Stimulated activated CD4-positive, alpha-beta T cell treated with anti-CD3 and anti-CD28 coated beads, Interleukin-15, amount 100 ng/mL, for 48 hours (primary cell): ENCODE results near the gene RTN4.
"Not testable (repeated sequence)": the region's sequence is repeated elsewhere in the genome, so short reads cannot be mapped to it uniquely, and the experiment has no call there.

Experiments
- DNase-seq, 2 donors: peaks; one replicate each; pipeline ENCODE4 v3.0.0-alpha.2; 2020; ENCODE audit warnings: low read depth in 2 of 2

Gene RTN4

DNA sequence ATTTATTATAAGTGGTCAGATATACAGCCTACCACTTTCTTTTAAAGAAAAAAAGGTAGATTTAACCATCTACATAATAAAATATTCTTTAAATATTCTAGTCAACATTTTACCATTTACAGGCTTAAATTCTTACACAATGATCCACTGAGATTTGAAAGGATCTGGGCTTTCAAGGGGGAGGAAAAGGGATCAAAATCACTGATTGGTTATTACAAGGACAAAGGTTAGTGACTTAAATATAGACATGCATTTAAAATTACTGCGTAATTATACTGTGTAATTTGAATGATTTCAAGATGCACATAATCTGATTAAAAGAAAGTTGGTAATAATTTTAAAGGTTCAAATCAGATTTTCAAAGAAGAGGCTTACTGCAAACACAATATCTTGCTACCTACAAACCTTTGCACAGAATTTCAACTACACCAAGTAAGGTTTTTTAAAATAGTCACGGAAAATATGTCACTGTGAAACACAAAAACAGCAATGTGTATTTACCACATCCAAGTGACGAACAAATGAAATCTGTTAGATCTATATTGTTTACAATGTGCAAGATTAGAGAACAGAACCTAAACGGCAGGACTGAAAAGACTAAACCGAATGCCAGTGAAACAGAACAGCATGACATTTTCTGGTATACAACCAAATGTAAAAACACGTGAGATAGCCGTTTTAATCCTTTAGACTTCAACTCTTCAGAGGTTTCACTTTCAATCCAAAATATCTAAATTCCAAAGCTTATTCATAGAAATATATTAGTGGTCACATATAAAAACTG is 40.8 kb downstream of the RTN4 start:
- no peak for DNase-seq

DNA sequence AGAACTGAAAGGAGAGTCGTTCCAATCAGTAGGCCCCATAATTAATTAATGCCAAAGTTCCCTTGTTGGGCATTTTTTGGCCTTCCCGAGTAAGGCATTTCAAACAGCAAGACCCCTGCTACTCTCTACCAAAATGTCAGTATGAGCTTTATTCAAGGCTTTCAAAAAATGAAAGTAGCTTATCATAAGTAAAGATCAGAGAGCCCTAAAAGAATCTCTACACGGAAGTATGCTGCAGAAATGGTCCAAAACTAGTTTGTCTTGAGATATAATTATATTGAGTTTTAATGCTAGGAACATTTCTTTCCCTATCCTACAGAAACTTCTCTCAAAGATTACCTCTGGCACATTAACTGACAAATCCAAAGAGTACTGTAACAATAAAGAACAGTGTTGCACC is 43.9 kb downstream of the RTN4 start:
- no peak for DNase-seq

DNA sequence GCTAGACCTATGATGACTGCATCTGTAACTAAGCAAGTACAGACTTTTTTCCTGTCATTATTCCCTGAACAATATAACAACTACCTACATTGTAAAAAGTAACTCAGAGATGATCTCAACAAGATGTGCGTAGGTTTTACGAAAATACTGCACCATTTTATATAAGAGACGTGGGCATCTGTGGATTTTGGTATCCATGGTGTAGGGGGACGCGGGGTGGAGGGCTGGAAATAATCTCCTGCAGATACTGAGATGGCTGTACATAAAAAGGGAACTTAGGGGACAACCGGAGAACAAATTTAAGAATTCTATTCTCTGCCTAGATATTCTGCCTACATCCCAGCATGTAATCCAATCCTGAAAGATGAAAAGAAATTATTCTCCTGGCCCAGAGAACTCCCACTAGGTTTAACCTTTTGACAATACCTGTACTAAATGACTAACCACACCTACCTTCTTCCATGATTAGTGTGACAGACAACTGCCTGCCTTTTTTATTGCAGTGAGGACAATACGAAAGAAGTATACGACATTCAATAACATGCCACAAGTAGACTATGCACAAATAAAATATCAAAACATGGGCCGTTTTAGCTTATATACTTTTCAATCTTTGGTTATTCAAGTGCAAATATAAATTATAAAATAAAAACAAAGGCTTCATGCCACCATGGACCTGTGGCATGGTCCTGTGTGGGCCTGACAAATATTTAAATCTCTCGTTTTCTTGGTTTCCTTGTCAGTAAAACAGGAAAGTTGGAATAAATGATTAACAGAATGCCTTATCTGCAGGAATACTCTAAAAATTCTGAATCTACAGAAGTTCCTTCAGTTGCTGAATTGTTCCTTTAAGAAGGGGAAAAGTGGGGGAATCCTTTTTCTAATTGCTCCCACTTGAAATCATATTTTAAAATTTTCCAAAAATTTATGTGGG is 46.3 kb downstream of the RTN4 start:
- DNase-seq, result no peak

DNA sequence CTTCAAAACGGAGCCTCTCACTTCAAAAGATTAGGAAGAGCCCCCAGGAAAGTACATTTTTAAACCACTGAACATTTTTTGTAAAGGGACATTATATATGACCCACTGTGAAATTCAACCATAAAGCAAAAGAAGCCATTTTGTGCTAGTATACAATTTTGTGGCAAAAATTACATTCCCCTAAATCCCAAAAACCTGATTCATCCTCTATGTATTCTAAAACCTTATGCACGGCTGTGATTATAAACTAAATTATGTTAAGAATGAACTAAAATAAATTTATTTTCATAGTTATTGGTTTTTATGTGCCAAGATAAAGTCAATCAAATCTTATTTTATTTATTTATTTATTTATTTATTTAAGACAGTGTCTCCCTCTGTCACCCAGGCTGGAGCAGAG is 48.5 kb downstream of the RTN4 start:
- no peak for DNase-seq

- DNase-seq, result no peak
Observed at GRCh38 chr2:55000341-55000740, 49.9 kb downstream of the RTN4 start.

DNA sequence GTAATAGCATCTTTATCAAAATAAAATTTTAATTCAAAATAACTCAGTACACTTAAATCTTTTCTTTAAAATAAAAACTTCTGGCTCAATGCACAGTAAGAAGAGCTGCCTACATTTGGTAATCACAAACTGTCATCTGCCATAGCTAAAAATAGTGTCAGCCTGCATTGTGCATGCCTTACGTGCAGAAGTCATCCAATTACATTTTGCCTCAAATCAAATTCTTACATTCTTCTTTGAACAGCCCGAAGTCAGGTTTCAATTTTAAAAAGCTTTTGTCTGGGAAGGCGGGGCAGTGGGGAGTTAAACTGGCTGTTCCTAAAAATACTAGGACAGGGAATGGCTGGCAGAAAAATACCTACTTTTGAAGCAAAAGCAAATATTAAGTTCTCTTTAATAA is 51.1 kb downstream of the RTN4 start:
- no peak for DNase-seq

DNA sequence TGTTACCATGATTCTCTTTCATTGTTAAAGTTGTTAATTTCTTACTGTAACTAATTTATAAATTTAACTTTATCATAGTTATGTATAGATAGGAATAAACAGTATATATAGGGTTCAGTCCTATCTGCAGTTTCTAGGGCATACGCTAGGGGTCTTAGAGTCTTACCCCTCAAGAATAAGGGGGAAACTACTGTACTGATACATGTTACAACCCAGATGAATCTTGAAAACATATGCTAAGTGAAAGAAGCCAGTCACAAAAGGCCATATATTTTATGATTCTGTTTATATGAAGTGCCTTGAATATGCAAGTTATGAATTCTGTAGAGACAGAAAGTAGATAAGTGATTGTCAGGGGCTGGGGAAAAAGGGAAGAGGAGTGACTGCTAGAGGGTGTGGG is 52.4 kb downstream of the RTN4 start:
- DNase-seq, result no peak

- no peak for DNase-seq
Observed at GRCh38 chr2:54995553-54995952, 54.7 kb downstream of the RTN4 start.

DNA sequence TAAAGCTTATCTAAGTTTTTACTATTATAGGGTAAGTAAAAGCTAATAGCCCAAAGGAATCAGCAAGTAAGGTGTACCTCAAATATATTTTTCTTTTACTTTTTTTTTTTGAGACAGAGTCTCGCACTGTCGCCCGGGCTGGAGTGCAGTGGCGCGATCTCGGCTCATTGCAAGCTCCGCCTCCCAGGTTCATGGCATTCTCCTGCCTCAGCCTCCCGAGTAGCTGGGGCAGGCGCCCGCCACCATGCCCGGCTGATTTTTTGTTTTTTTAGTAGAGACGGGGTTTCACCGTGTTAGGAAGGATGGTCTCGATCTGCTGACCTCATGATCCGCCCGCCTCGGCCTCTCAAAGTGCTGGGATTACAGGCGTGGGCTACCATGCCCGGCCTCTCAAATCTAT is 59.6 kb downstream of the RTN4 start:
- DNase-seq, result not testable (repeated sequence)

DNA sequence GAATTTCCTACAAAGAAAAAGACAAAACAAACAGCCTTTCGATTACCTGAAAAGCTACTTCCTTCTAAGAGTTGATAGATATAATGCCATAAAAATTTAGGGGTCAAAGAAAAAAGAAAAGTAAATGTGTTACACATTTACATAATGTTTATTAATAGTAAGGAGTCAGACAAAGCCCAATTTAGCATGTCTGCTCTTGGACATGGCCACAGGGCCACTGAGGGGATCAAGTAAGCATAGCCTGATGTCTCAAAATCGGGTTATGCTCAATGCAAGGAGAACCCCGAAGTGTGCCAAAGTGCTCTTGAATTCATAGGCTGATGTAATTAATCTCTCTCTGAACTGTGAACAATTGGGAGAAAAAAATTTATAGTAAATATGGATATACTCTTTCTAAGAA is 61.6 kb downstream of the RTN4 start:
- no peak for DNase-seq

- DNase-seq, result no peak
Observed at GRCh38 chr2:54986264-54986663, 64.0 kb downstream of the RTN4 start.

DNA sequence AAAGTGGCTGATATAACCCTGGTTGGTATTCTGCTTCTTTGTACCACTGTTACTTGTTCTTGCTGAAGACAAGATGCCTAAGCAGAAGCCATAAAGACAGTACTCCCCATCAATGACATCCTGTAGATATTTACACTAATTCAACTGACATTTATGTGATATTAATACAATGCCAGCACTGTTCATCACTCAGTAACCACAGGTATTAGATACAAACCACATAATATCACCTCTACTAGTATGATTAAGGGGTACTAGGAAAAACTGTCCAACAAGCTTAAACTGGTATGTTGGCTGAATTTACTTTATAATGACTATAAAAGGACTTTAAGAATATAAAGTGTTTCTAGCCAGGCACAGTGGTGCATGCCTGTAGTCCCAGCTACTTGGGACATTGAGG is 65.8 kb downstream of the RTN4 start:
- DNase-seq, result no peak

GRCh38 chr2:54983345-54984220 is 66.7 kb downstream of the RTN4 start:
- DNase-seq, result no peak

DNA sequence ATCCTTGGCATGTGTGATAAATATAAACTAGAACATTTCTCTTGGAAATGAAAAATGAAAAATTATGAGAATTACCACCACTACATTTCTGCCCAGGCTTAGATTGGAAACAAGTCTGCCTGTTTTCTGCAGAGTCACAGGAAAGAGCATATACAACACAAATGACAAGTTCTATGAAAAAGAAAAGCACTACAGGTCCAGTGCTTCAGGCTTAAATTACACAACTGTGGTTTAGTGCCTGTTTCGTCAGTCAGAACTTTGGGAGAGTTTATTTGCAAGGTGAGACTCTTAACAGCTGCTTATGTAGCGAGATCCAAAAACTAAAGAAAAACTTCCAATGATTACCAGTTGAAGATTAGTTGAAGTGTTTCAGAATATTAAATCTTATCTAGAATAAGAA is 68.9 kb downstream of the RTN4 start:
- DNase-seq, result no peak

DNA sequence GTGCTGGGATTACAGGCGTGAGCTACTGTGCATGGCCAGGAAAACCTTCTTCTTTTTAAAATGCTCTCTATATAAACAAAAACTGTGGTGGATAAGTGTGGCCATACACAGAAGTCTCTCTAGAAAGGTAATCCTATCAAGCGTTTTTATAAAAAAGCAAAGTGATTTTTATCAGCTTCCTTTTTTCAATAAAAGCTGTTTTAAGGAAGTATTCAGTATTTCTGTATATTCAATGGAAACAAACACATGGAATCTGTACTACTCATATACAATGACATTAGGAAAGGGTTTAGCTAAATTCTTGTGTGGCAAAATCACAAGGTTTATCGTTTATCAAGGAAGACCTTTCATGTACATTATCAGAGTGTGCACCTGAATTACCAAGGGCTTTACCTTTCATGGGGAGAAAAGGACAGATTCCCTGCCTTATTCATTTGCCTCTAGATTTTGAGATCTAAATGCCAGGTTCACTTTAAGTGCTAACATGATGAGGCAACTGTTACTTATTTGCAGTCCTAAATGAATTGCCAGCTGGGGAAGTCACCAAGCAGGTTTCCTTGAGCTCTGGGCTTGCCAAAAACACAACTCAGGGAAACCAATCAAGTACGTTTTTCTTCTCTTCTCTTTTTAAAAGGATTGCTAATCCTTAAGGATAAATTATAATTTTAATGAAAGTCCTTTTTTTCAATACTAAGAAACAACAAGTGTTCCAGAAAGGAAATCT is 70.8 kb downstream of the RTN4 start:
- no peak for DNase-seq

- DNase-seq, result no peak
Observed at GRCh38 chr2:54977149-54977548, 73.1 kb downstream of the RTN4 start.

GRCh38 chr2:54975598-54976492 is 74.4 kb downstream of the RTN4 start:
- no peak for DNase-seq

DNA sequence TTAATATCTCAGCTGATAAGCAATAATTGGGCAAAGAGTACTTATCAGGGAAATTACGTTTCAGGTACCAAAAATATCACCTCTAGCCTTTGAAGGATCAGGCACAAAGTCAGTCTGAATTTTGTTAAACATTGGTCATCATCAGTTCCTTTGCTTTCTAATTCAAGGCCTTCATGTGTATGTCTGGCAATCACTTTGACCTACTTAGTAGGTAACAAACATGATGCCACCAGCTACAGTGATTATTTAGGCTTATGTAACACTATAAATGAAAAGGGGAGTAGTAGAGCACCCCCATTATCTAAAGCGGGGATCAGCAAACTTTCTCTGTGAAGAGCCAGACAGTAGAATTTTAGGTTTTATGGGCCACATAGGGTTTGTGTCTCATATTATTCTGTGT is 75.1 kb downstream of the RTN4 start:
- no peak for DNase-seq

GRCh38 chr2:54969940-54970338 is 80.3 kb downstream of the RTN4 start:
- no peak for DNase-seq

- DNase-seq, result no peak
Observed at GRCh38 chr2:54969295-54969939, 80.8 kb downstream of the RTN4 start.
